Activated T-helper 2 cell treated with anti-CD3 and anti-CD28 coated beads, Interferon-gamma antibody, Interleukin-2, Interleukin-4, amounts not matched to agents 10 μg/mL and 5 μg/mL and 100 μg/mL, durations not matched to agents 14 hours and 24 hours and 36 hours (primary cell): ENCODE results near the gene TMEM131. TPM values are rescaled to one million over a fixed set of nuclear protein-coding genes. Genes with fewer than 3 reads are reported as not detected.

ENCODE experiments used
- DNase-seq: peaks from one replicate; pipeline ENCODE4 v3.0.0; 2021; ENCODE audit warnings: low spot score
- H3K27ac Mint-ChIP-seq: one replicate; pipeline ENCODE4 v1.8.0; 2021; ENCODE audit warnings: mixed read lengths
- H3K27me3 Mint-ChIP-seq: one replicate; pipeline ENCODE4 v1.8.0; 2021; ENCODE audit warnings: low read depth, mixed read lengths
- H3K36me3 Mint-ChIP-seq: one replicate; pipeline ENCODE4 v1.8.0; 2021; ENCODE audit warnings: low read depth, mixed read lengths
- H3K4me1 Mint-ChIP-seq: one replicate; pipeline ENCODE4 v1.8.0; 2021; ENCODE audit warnings: low read depth, mixed read lengths
- H3K4me3 Mint-ChIP-seq: one replicate; pipeline ENCODE4 v1.8.0; 2021; ENCODE audit warnings: low read depth, mild to moderate bottlenecking, moderate library complexity, mixed read lengths
- H3K9me3 Mint-ChIP-seq: one replicate; pipeline ENCODE4 v1.8.0; 2021; ENCODE audit warnings: mixed read lengths
- intact Hi-C: fragments of 100-400 bp; cut with micrococcal nuclease; formaldehyde crosslinking; loops from one replicate; pipeline ENCODE4 v1.15.1; 2023
- total RNA-seq: library from RNA; stranded (reverse); gene quantifications from 2 replicates; pipeline ENCODE4 v1.2.3, GENCODE V29; 2022

TMEM131 gene
- total RNA-seq, 1 donor from 2014 or later = 39.3 TPM

GRCh38 chr2:97974471-97974870 is 21.3 kb downstream of the TMEM131 start:
- intact Hi-C loops = no loop called here
- Mint-ChIP-seq H3K4me1 (peaks cover 16% of the 10 kb centered on the region), H3K27me3 (no peaks in the 10 kb centered on the region), H3K27ac (no peak overlapping the region), H3K4me3 (no peak overlapping the region), H3K36me3 (peaks cover 63% of the 10 kb centered on the region), H3K9me3 (peaks cover 42% of the 10 kb centered on the region)
- DNase-seq = no peak

- H3K4me1 Mint-ChIP-seq = peaks cover 43% of the 10 kb centered on the region
These were observed 25.3 kb downstream of the TMEM131 start for GRCh38 chr2:97970293-97971060.

GRCh38 chr2:97969081-97970067 is 26.4 kb downstream of the TMEM131 start:
- peaks cover 15% of the 10 kb centered on the region for H3K9me3 Mint-ChIP-seq
- DNase-seq = no peak
- H3K36me3 Mint-ChIP-seq = peaks cover 25% of the 10 kb centered on the region
- peak overlapping the region; percentile 15 for H3K27ac Mint-ChIP-seq
- H3K4me3 Mint-ChIP-seq = no peak overlapping the region
- peaks cover 45% of the 10 kb centered on the region for H3K4me1 Mint-ChIP-seq
- H3K27me3 Mint-ChIP-seq = no peaks in the 10 kb centered on the region
- intact Hi-C loops = loop anchor here (1.0 to 2.0 kb wide), 2 partner anchors 44 to 59 kb away; no protein-coding TSS in a partner anchor

More at GRCh38 chr2:97970293-97971060, 25.3 kb downstream of the TMEM131 start:
- DNase-seq = no peak
- no peak overlapping the region for H3K4me3 Mint-ChIP-seq
- peaks cover 36% of the 10 kb centered on the region for H3K36me3 Mint-ChIP-seq
- H3K27ac Mint-ChIP-seq = no peak overlapping the region
- H3K9me3 Mint-ChIP-seq = peaks cover 26% of the 10 kb centered on the region
- no peaks in the 10 kb centered on the region for H3K27me3 Mint-ChIP-seq
- intact Hi-C loops = no loop called here

GRCh38 chr2:97967931-97968627 is 27.7 kb downstream of the TMEM131 start:
- Mint-ChIP-seq H3K36me3 (peaks cover 13% of the 10 kb centered on the region), H3K9me3 (peaks cover 2% of the 10 kb centered on the region), H3K4me1 (peaks cover 49% of the 10 kb centered on the region), H3K27me3 (no peaks in the 10 kb centered on the region), H3K27ac (no peak overlapping the region), H3K4me3 (no peak overlapping the region)
- DNase-seq = no peak
- intact Hi-C loops = loop anchor here (2.0 kb wide), 1 partner anchor 57 kb away; no protein-coding TSS in a partner anchor

- H3K36me3 Mint-ChIP-seq = peaks cover 13% of the 10 kb centered on the region
- no peak for DNase-seq
These were observed 28.5 kb downstream of the TMEM131 start for GRCh38 chr2:97967216-97967592.

GRCh38 chr2:97966545-97967215 is 29.1 kb downstream of the TMEM131 start:
- H3K36me3 Mint-ChIP-seq = peaks cover 12% of the 10 kb centered on the region
- H3K4me1 Mint-ChIP-seq = peaks cover 56% of the 10 kb centered on the region
- no peak overlapping the region for H3K4me3 Mint-ChIP-seq
- H3K27ac Mint-ChIP-seq = no peak overlapping the region
- intact Hi-C loops = no loop called here
- DNase-seq = no peak
- H3K9me3 Mint-ChIP-seq = peaks cover 3% of the 10 kb centered on the region
- no peaks in the 10 kb centered on the region for H3K27me3 Mint-ChIP-seq

More at GRCh38 chr2:97967216-97967592, 28.5 kb downstream of the TMEM131 start:
- H3K4me1 Mint-ChIP-seq = peaks cover 56% of the 10 kb centered on the region
- no peak overlapping the region for H3K4me3 Mint-ChIP-seq
- intact Hi-C loops = no loop called here
- peaks cover 3% of the 10 kb centered on the region for H3K9me3 Mint-ChIP-seq
- H3K27me3 Mint-ChIP-seq = no peaks in the 10 kb centered on the region
- H3K27ac Mint-ChIP-seq = no peak overlapping the region

- peaks cover 46% of the 10 kb centered on the region for H3K4me1 Mint-ChIP-seq
- H3K27me3 Mint-ChIP-seq = no peaks in the 10 kb centered on the region
- H3K9me3 Mint-ChIP-seq = peaks cover 3% of the 10 kb centered on the region
- H3K36me3 Mint-ChIP-seq = peaks cover 11% of the 10 kb centered on the region
- H3K27ac Mint-ChIP-seq = no peak overlapping the region
- H3K4me3 Mint-ChIP-seq = no peak overlapping the region
- intact Hi-C loops = no loop called here
- DNase-seq = no peak
These were observed 30.6 kb downstream of the TMEM131 start for GRCh38 chr2:97965116-97965515.

GRCh38 chr2:97963880-97964279 is 31.9 kb downstream of the TMEM131 start:
- Mint-ChIP-seq H3K4me3 (no peak overlapping the region), H3K9me3 (peaks cover 3% of the 10 kb centered on the region), H3K27ac (no peak overlapping the region), H3K36me3 (peaks cover 12% of the 10 kb centered on the region), H3K27me3 (no peaks in the 10 kb centered on the region), H3K4me1 (peaks cover 36% of the 10 kb centered on the region)
- no peak for DNase-seq
- intact Hi-C loops = loop anchor here (2.0 kb wide), 1 partner anchor 113 kb away; no protein-coding TSS in a partner anchor

- intact Hi-C loops = loop anchor here (2.0 kb wide), 1 partner anchor 112 kb away; no protein-coding TSS in a partner anchor
- Mint-ChIP-seq H3K27ac (no peak overlapping the region), H3K9me3 (peaks cover 3% of the 10 kb centered on the region), H3K36me3 (peaks cover 15% of the 10 kb centered on the region), H3K4me3 (no peak overlapping the region), H3K27me3 (no peaks in the 10 kb centered on the region), H3K4me1 (peaks cover 32% of the 10 kb centered on the region)
- no peak for DNase-seq
These were observed 32.7 kb downstream of the TMEM131 start for GRCh38 chr2:97963079-97963406.

GRCh38 chr2:97961534-97961933 is 34.2 kb downstream of the TMEM131 start:
- Mint-ChIP-seq H3K36me3 (peaks cover 15% of the 10 kb centered on the region), H3K4me3 (no peak overlapping the region), H3K27me3 (no peaks in the 10 kb centered on the region), H3K4me1 (peaks cover 27% of the 10 kb centered on the region), H3K27ac (no peak overlapping the region), H3K9me3 (peaks cover 3% of the 10 kb centered on the region)
- intact Hi-C loops = no loop called here
- no peak for DNase-seq

GRCh38 chr2:97958184-97958583 is 37.6 kb downstream of the TMEM131 start:
- H3K36me3 Mint-ChIP-seq = peaks cover 15% of the 10 kb centered on the region
- H3K27ac Mint-ChIP-seq = no peak overlapping the region
- peaks cover 28% of the 10 kb centered on the region for H3K4me1 Mint-ChIP-seq
- intact Hi-C loops = no loop called here
- peaks cover 3% of the 10 kb centered on the region for H3K9me3 Mint-ChIP-seq
- no peak for DNase-seq
- H3K4me3 Mint-ChIP-seq = no peak overlapping the region
- H3K27me3 Mint-ChIP-seq = no peaks in the 10 kb centered on the region
